Endothelial cell of umbilical vein (primary cell): ENCODE data around the gene NFKBIE. TPM values are rescaled to one million over a fixed set of nuclear protein-coding genes. Genes with fewer than 3 reads are reported as not detected.
A peak's percentile ranks its signal among the peaks of the same experiment; 100 is the strongest.

Source experiments
- BruUV-seq: library from RNA; stranded (reverse); fragments of 400-500 nt; replicated peaks from 2 replicates; lab custom pipeline; 2021; lab: Mats Ljungman, UMichigan
- CTCF ChIA-PET: fragments of 300-600, 350-600 bp; sonication (Branson Sonifier 250); formaldehyde crosslinking; loops from one replicate; lab custom pipeline; 2021; ENCODE audit warnings: antibody characterized with exemption, inconsistent platforms; lab: Charles Lee
- POLR2A ChIA-PET: fragments of 300-600, 350-600 bp; sonication (Branson Sonifier 250); formaldehyde crosslinking; loops from one replicate; lab custom pipeline; 2021; ENCODE audit warnings: antibody characterized with exemption, inconsistent platforms; lab: Charles Lee
- DNase-seq: peaks from one replicate; pipeline ENCODE4 v3.0.0-alpha.2; 2011; ENCODE audit warnings: low read depth, low spot score
- FAIRE-seq: peaks from 2 replicates; lab custom pipeline; 2011; peaks lifted over from hg19 to GRCh38; lab: Jason Lieb, UNC
- H2AFZ ChIP-seq: 2 replicates; pipeline ENCODE4 v1.6.0; 2012; ENCODE audit warnings: low read depth, low read length, control low read depth, inconsistent platforms
- H3K27ac ChIP-seq: 2 replicates; pipeline ENCODE4 v1.5.1; 2011; ENCODE audit warnings: low read depth, mild to moderate bottlenecking, control low read depth, low read length, moderate library complexity; ENCODE audit not compliant: insufficient read depth
- H3K27me3 ChIP-seq, 2 experiments: 2 replicates each; pipeline versions ENCODE4 v1.6.0 to v1.6.1; 2011; ENCODE audit warnings: low read length in 2 of 2, mixed read lengths in 1 of 2; ENCODE audit not compliant: control insufficient read depth in 2 of 2, insufficient read depth in 2 of 2
- H3K36me3 ChIP-seq, 2 experiments: 2 replicates in 1 of 2; 3 replicates in 1 of 2; pipeline ENCODE4 v1.5.1; 2011; ENCODE audit warnings: low read length in 2 of 2, mild to moderate bottlenecking in 1 of 2, moderate library complexity in 1 of 2; ENCODE audit not compliant: control insufficient read depth in 2 of 2, insufficient read depth in 2 of 2; ENCODE audit errors: extremely low read depth in 1 of 2
- H3K4me1 ChIP-seq: 3 replicates; pipeline ENCODE4 v1.5.1; 2011; ENCODE audit warnings: mild to moderate bottlenecking, low read length; ENCODE audit not compliant: control insufficient read depth, insufficient read depth; ENCODE audit errors: extremely low read depth
- H3K4me2 ChIP-seq: 2 replicates; pipeline ENCODE4 v1.6.1; 2011; ENCODE audit warnings: low read length, control low read depth, mixed read lengths; ENCODE audit not compliant: insufficient read depth
- H3K4me3 ChIP-seq, 3 experiments: fragments of 200-600 bp in 1 of 3; sonication (generic), shearing (Covaris generic) in 1 of 3; replicated peaks in 1 of 3; 2 replicates each; pipeline ENCODE4 v1.5.1; 2011 to 2016; ENCODE audit warnings: control low read depth in 3 of 3, low read length in 3 of 3, mild to moderate bottlenecking in 2 of 3, inconsistent platforms in 1 of 3, low read depth in 1 of 3, moderate library complexity in 1 of 3; ENCODE audit not compliant: insufficient read depth in 1 of 3
- H3K79me2 ChIP-seq: 2 replicates; pipeline ENCODE4 v1.6.0; 2012; ENCODE audit warnings: low read length, inconsistent platforms; ENCODE audit not compliant: control insufficient read depth, insufficient read depth
- H3K9ac ChIP-seq: replicated peaks from 2 replicates; pipeline ENCODE3; 2011; ENCODE audit warnings: low read length, control low read depth; ENCODE audit not compliant: insufficient read depth; ENCODE audit errors: extremely low read depth
- H3K9me1 ChIP-seq: replicated peaks from 3 replicates; pipeline ENCODE4 v1.6.0; 2011; ENCODE audit warnings: mild to moderate bottlenecking, low read length; ENCODE audit not compliant: control insufficient read depth, insufficient read depth; ENCODE audit errors: extremely low read depth
- H3K9me3 ChIP-seq: replicated peaks from 2 replicates; pipeline ENCODE4 v1.5.1; 2012; ENCODE audit warnings: low read length, inconsistent platforms; ENCODE audit not compliant: control insufficient read depth, insufficient read depth
- H4K20me1 ChIP-seq: replicated peaks from 2 replicates; pipeline ENCODE3; 2011; ENCODE audit warnings: mild to moderate bottlenecking, low read length; ENCODE audit not compliant: control insufficient read depth, insufficient read depth; ENCODE audit errors: extremely low read depth
- EZH2 ChIP-seq: IDR thresholded peaks from 2 replicates; pipeline ENCODE4 v1.6.1; 2012; ENCODE audit warnings: borderline replicate concordance, low read depth, mild to moderate bottlenecking, moderate library complexity, low read length, inconsistent platforms; ENCODE audit not compliant: severe bottlenecking
- GATA2 ChIP-seq: IDR thresholded peaks from 2 replicates; pipeline ENCODE4 v1.7.0; 2011; ENCODE audit warnings: low read depth, mild to moderate bottlenecking, moderate library complexity, mixed read lengths, low read length; ENCODE audit not compliant: insufficient read length, insufficient read depth
- JUN ChIP-seq: IDR thresholded peaks from 2 replicates; pipeline ENCODE4 v1.6.1; 2011; ENCODE audit warnings: borderline replicate concordance, low read depth; ENCODE audit not compliant: insufficient read length, insufficient read depth
- MAX ChIP-seq: IDR thresholded peaks from 2 replicates; pipeline ENCODE4 v1.6.1; 2011; ENCODE audit not compliant: insufficient read depth, insufficient read length
- MYC ChIP-seq: IDR thresholded peaks from one replicate; pipeline ENCODE4 v1.6.1; 2011; ENCODE audit warnings: mild to moderate bottlenecking, low read depth, low read length
- POLR2A ChIP-seq: IDR thresholded peaks from 2 replicates; pipeline ENCODE4 v1.6.1; 2012; ENCODE audit warnings: low read depth, mild to moderate bottlenecking, control low read depth, low read length
- POLR2AphosphoS5 ChIP-seq: IDR thresholded peaks from 2 replicates; pipeline ENCODE4 v1.6.1; 2012; ENCODE audit warnings: low read depth, mild to moderate bottlenecking, control low read depth, low read length, moderate library complexity; ENCODE audit not compliant: insufficient read depth
- dilution Hi-C: fragments of 300-500 bp; cut with MboI; formaldehyde crosslinking; loops from one replicate; pipeline ENCODE4 v1.15.0; 2019; ENCODE audit warnings: low sequenced_read_pairs; ENCODE audit not compliant: extremely low pct_ligation_motif_present
- intact Hi-C: fragments of 100-400 bp; cut with micrococcal nuclease; formaldehyde crosslinking; loops from one replicate; pipeline ENCODE4 v1.10.0; 2022
- polyA plus RNA-seq, 4 experiments: library from polyadenylated mRNA; depleted of rRNA in 3 of 4; stranded (reverse) in 3 of 4; unstranded in 1 of 4; fragments of >200 nt; gene quantifications; 2 replicates each; pipeline versions ENCODE4 v1.2.1 to v1.2.3, GENCODE V29; 2011 to 2012; ENCODE audit warnings: missing spikeins in 1 of 4
- total RNA-seq: library from RNA; stranded (reverse); gene quantifications from 2 replicates; pipeline ENCODE4 v1.2.3, GENCODE V29; 2021

NFKBIE gene
- total and polyA plus RNA-seq, 2 donors (not counting 3 experiments of a cell fraction or from before 2014, with no cell fraction given): 19.0 to 22.6 TPM

GRCh38 chr6:44224965-44225305, 40.4 kb downstream of the NFKBIE start:
- dilution Hi-C loops (no loop called here), intact Hi-C loops (no loop called here)
- peak overlapping the region in 1 of 3 experiments; percentile 82 for H3K4me3 ChIP-seq
- ChIA-PET POLR2A (interaction anchor here (5.3 kb wide), 1 partner anchor 22 kb away, joined by 34 read pairs; the partner anchor contains the start of gene HSP90AB1), CTCF (interaction anchor here (1.1 to 9.2 kb wide), 8 partner anchors 10 to 127 kb away, joined by 3 to 91 read pairs (median 9); partner anchors contain the start of gene HSP90AB1)
- no TSS peak for BruUV-seq
- H3K79me2 ChIP-seq: peaks cover 85% of the 10 kb centered on the region
- H4K20me1 ChIP-seq: no peaks in the 10 kb centered on the region
- H3K9me1 ChIP-seq: no peaks in the 10 kb centered on the region
- peak overlapping the region; percentile 75 for H3K4me2 ChIP-seq
- H3K4me1 ChIP-seq: peaks cover 47% of the 10 kb centered on the region
- FAIRE-seq (no peak), DNase-seq (no peak)
- TF ChIP-seq JUN: no peak
- no peak for TF ChIP-seq GATA2
- no peak for TF ChIP-seq POLR2A
- no peak for TF ChIP-seq MAX
- TF ChIP-seq EZH2: no peak
- TF ChIP-seq POLR2AphosphoS5: no peak
- no peak for TF ChIP-seq MYC
- H3K9ac ChIP-seq: peak overlapping the region; percentile 63
- no peaks in the 10 kb centered on the region for H3K27me3 ChIP-seq
- H3K27ac ChIP-seq: no peak overlapping the region
- peaks cover 2 to 6% of the 10 kb centered on the region in 2 experiments for H3K36me3 ChIP-seq
- H2AFZ ChIP-seq: no peak overlapping the region
- H3K9me3 ChIP-seq: no peaks in the 10 kb centered on the region
